Measurements from ENCODE around the gene GTF2H1.

Gene GTF2H1

GRCh38 chr11:18374956-18375355, 52.6 kb downstream of the GTF2H1 start:
- H3K27ac ChIP-seq, result no peak overlapping the region
- TF ChIP-seq ZFX (IDR thresholded peaks at IDR 0.05) (no peak), CTCF (conservative IDR thresholded peaks at IDR 0.05) (no peak)

- no peak overlapping the region for H3K27ac ChIP-seq
- no peak for TF ChIP-seq ZFX (IDR thresholded peaks at IDR 0.05)
- no peak for TF ChIP-seq CTCF (conservative IDR thresholded peaks at IDR 0.05)
These were observed 53.6 kb downstream of the GTF2H1 start for GRCh38 chr11:18375941-18376340.

GRCh38 chr11:18379201-18379600, 56.8 kb downstream of the GTF2H1 start:
- H3K27ac ChIP-seq, result no peak overlapping the region
- TF ChIP-seq CTCF (conservative IDR thresholded peaks at IDR 0.05) (no peak), ZFX (IDR thresholded peaks at IDR 0.05) (no peak)

GRCh38 chr11:18383388-18384156, 61.2 kb downstream of the GTF2H1 start:
- H3K27ac ChIP-seq, result peak overlapping the region; percentile 84
- TF ChIP-seq ZFX (IDR thresholded peaks at IDR 0.05) (no peak), CTCF (conservative IDR thresholded peaks at IDR 0.05) (no peak)

GRCh38 chr11:18384157-18384641, 61.8 kb downstream of the GTF2H1 start:
- TF ChIP-seq ZFX (IDR thresholded peaks at IDR 0.05), result peak; percentile 26; the same call in 1 of the 2 replicates
- no peak for TF ChIP-seq CTCF (conservative IDR thresholded peaks at IDR 0.05)
- H3K27ac ChIP-seq, result peak overlapping the region; percentile 84

GRCh38 chr11:18390088-18390487, 67.7 kb downstream of the GTF2H1 start:
- TF ChIP-seq ZFX (IDR thresholded peaks at IDR 0.05), result no peak
- TF ChIP-seq CTCF (conservative IDR thresholded peaks at IDR 0.05), result no peak
- no peak overlapping the region for H3K27ac ChIP-seq

- H3K27ac ChIP-seq, result peak overlapping the region; percentile 93
- TF ChIP-seq CTCF (conservative IDR thresholded peaks at IDR 0.05), result no peak
- no peak for TF ChIP-seq ZFX (IDR thresholded peaks at IDR 0.05)
These were observed 70.3 kb downstream of the GTF2H1 start for GRCh38 chr11:18392434-18393321.
